Testis (tissue), 3 donors: Measurements from ENCODE around the gene GRK5. TPM values are rescaled to one million over a fixed set of nuclear protein-coding genes. Genes with fewer than 3 reads are reported as not detected.
A peak's percentile ranks its signal among the peaks of the same experiment; 100 is the strongest.

ENCODE experiments used
- DNase-seq: peaks from one replicate; pipeline ENCODE4 v3.0.0-alpha.2; 2019
- H3K27ac ChIP-seq, 2 donors: fragments of 200-600 bp; sonication (generic); one replicate each; pipeline ENCODE4 v1.5.1; 2019
- H3K27me3 ChIP-seq: fragments of 200-600 bp; sonication (generic); one replicate; pipeline ENCODE4 v1.5.1; 2019
- H3K36me3 ChIP-seq: fragments of 200-600 bp; sonication (generic); one replicate; pipeline ENCODE4 v1.5.1; 2017; ENCODE audit warnings: low read depth; ENCODE audit errors: missing control alignments
- H3K4me1 ChIP-seq: fragments of 200-600 bp; sonication (generic); one replicate; pipeline ENCODE4 v1.5.1; 2019
- H3K4me3 ChIP-seq, 2 donors: fragments of 200-600 bp; sonication (generic); one replicate each; pipeline ENCODE4 v1.5.1; 2017 to 2019
- H3K9me3 ChIP-seq: fragments of 200-600 bp; sonication (generic); one replicate; pipeline ENCODE4 v1.5.1; 2017
- POLR2A ChIP-seq: fragments of 450-650 bp; IDR thresholded peaks from one replicate; pipeline ENCODE4 v1.6.1; 2017; ENCODE audit warnings: antibody characterized with exemption, mild to moderate bottlenecking, moderate library complexity
- WGBS, 2 donors: methylation state at CpG; one replicate each; pipeline ENCODE4 v1.1.5; 2018; 5-methylcytosine and 5-hydroxymethylcytosine counted together
- intact Hi-C: fragments of 100-400 bp; cut with DNase I; formaldehyde crosslinking; loops from one replicate; pipeline ENCODE4 v1.15.1; 2023; ENCODE audit warnings: low total_unique reads
- polyA plus RNA-seq: library from polyadenylated mRNA; stranded (reverse); fragments of 350-450 nt; fragmentation: Illumina TruSeq; extraction: RNeasy Lipid Tissue Mini Kit (QIAGEN cat#74804); gene quantifications from one replicate; pipeline ENCODE4 v1.2.3, GENCODE V29; 2014; ENCODE audit warnings: low read depth, low replicate concordance; ENCODE audit not compliant: insufficient read depth
- total RNA-seq, 2 donors: library from RNA; depleted of rRNA; stranded (reverse); fragments of >200 nt; gene quantifications; one replicate each; pipeline ENCODE4 v1.2.3, GENCODE V29; 2016
- TF ChIP-seq, protein P1 (sequence below), 3 experiments: fragments of 450-650 bp in 2 of 3; fragments of 200-600 bp in 1 of 3; sonication (generic) in 1 of 3; IDR thresholded peaks; one replicate each; pipeline ENCODE4 v1.5.1; 2016 to 2019; ENCODE audit warnings: antibody characterized with exemption in 3 of 3, mild to moderate bottlenecking in 2 of 3, moderate library complexity in 1 of 3

GRK5 gene
- total and polyA plus RNA-seq, 3 donors from 2014 or later: 4.5 to 10.3 (median 5.5) TPM

DNA sequence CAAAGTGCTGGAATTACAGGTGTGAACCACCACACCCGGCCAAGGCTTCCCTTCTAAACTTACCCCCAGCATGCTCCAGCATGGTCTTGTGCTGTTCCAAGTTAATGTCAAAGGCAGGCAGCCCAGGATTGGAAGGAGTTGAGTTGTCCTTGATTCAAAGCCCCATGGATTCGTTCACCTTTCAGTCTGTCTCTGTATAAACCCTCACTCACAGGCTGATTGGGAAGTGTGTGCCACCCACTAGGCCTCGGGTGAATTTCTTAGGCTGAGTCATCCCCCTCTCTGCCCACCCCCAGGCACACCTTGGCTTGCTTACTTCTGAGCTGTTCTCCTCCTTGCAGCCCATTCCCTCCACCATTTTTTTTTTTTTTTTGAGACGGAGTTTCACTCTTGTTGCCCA, 15.5 kb upstream of the GRK5 start:
- Histone ChIP-seq H3K27ac (no peak overlapping the region), H3K27me3 (no peaks in the 10 kb centered on the region), H3K9me3 (no peaks in the 10 kb centered on the region), H3K36me3 (no peaks in the 10 kb centered on the region), H3K4me3 (no peak overlapping the region), H3K4me1 (no peaks in the 10 kb centered on the region)
- intact Hi-C loops: no loop called here
- no peak for DNase-seq
- TF ChIP-seq POLR2A: no peak
- TF ChIP-seq, protein P1, sequence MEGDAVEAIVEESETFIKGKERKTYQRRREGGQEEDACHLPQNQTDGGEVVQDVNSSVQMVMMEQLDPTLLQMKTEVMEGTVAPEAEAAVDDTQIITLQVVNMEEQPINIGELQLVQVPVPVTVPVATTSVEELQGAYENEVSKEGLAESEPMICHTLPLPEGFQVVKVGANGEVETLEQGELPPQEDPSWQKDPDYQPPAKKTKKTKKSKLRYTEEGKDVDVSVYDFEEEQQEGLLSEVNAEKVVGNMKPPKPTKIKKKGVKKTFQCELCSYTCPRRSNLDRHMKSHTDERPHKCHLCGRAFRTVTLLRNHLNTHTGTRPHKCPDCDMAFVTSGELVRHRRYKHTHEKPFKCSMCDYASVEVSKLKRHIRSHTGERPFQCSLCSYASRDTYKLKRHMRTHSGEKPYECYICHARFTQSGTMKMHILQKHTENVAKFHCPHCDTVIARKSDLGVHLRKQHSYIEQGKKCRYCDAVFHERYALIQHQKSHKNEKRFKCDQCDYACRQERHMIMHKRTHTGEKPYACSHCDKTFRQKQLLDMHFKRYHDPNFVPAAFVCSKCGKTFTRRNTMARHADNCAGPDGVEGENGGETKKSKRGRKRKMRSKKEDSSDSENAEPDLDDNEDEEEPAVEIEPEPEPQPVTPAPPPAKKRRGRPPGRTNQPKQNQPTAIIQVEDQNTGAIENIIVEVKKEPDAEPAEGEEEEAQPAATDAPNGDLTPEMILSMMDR (IDR thresholded peaks at IDR 0.05): no peak
- 83 to 85% methylated on average over 4 of the region's 4 CpGs for WGBS, 2 donors

DNA sequence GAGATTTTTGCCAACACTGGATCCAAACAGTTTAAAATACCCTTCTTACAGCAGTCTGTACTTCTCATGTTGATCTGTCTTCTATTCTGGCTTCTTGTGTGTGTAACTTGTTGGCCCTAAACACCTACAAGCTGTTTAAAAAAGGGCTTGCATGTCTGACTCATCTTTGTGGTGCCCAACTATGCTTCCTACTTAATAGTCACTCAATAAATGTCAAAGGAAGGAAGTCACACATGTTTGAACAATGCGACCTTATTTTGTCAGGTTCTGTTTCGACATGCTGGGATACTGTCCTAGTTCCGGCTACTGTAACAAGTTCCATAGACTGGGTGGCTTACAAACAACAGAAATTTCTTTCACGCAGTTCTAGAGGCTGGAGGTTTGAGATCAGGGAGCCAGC, 9.4 kb upstream of the GRK5 start:
- no peak for DNase-seq
- WGBS, 2 donors: 55 to 74% methylated on average over 4 of the region's 4 CpGs
- intact Hi-C loops: no loop called here
- Histone ChIP-seq H3K27me3 (no peaks in the 10 kb centered on the region), H3K4me3 (no peak overlapping the region), H3K27ac (no peak overlapping the region), H3K9me3 (no peaks in the 10 kb centered on the region), H3K36me3 (no peaks in the 10 kb centered on the region), H3K4me1 (no peaks in the 10 kb centered on the region)
- TF ChIP-seq, protein P1 (IDR thresholded peaks at IDR 0.05): no peak
- no peak for TF ChIP-seq POLR2A

- Histone ChIP-seq H3K27me3 (no peaks in the 10 kb centered on the region), H3K9me3 (no peaks in the 10 kb centered on the region), H3K27ac (no peak overlapping the region), H3K36me3 (no peaks in the 10 kb centered on the region), H3K4me1 (no peaks in the 10 kb centered on the region), H3K4me3 (no peak overlapping the region)
- WGBS, 2 donors: 55 to 60% methylated on average over 7 of the region's 7 CpGs
- TF ChIP-seq, protein P1 (IDR thresholded peaks at IDR 0.05): peak in 2 of 3 experiments; percentile 17 to 29
- no peak for TF ChIP-seq POLR2A
- DNase-seq: no peak
- intact Hi-C loops: no loop called here
These were observed 8.9 kb upstream of the GRK5 start for GRCh38 chr10:119198438-119198837.

- Histone ChIP-seq H3K36me3 (no peaks in the 10 kb centered on the region), H3K9me3 (no peaks in the 10 kb centered on the region), H3K27me3 (no peaks in the 10 kb centered on the region), H3K4me1 (no peaks in the 10 kb centered on the region), H3K4me3 (no peak overlapping the region), H3K27ac (no peak overlapping the region)
- intact Hi-C loops: no loop called here
- DNase-seq: peak; percentile 79
- 47 to 79% methylated on average over 6 to 9 of the region's 9 CpGs for WGBS, 2 donors
- TF ChIP-seq, protein P1 (IDR thresholded peaks at IDR 0.05): peak; percentile 14 to 50 (median 37)
- no peak for TF ChIP-seq POLR2A
These were observed 8.0 kb upstream of the GRK5 start for GRCh38 chr10:119199231-119199992.

DNA sequence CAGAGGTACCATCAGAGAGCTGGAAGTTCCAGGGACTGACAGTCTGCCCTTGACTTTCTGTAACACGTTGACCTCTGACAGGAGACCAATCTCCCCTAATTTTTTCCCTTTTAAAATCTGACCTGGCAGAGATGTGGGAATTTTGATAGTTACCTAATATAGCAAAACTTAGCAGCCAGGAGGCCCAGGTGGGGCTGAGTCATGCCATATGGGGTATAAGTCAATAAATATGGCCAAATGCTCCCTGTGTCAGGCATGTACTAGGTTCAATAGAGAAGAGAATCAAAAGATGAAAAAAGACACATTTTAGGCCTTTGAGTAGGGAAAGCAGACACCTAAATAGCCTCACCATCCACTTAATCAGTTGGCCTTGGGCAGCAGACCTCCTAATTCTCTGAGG, 6.1 kb upstream of the GRK5 start:
- DNase-seq: no peak
- WGBS, 2 donors: 83 to 92% methylated on average over 1 of the region's 1 CpG
- Histone ChIP-seq H3K27ac (no peak overlapping the region), H3K27me3 (no peaks in the 10 kb centered on the region), H3K4me3 (no peak overlapping the region), H3K4me1 (no peaks in the 10 kb centered on the region), H3K9me3 (no peaks in the 10 kb centered on the region), H3K36me3 (no peaks in the 10 kb centered on the region)
- TF ChIP-seq POLR2A: no peak
- TF ChIP-seq, protein P1 (IDR thresholded peaks at IDR 0.05): no peak
- intact Hi-C loops: loop anchor here (10.0 kb wide), 2 partner anchors 214 to 244 kb away; no protein-coding TSS in a partner anchor
